A673 (cell line): ENCODE measurements around the gene MMEL1.
"Not testable (repeated sequence)": the region's sequence is repeated elsewhere in the genome, so short reads cannot be mapped to it uniquely, and the experiment has no call there.

Experiments used
- CTCF ChIP-seq: fragments of 300-800, 200-600 bp; sonication (generic); conservative IDR thresholded peaks from 2 replicates; pipeline ENCODE4 v1.5.1; 2017; ENCODE audit warnings: low read depth, mild to moderate bottlenecking, antibody characterized with exemption, low read length, moderate library complexity, mixed read lengths
- EZH2 ChIP-seq: fragments of 200-600 bp; sonication (generic); IDR thresholded peaks from 2 replicates; pipeline ENCODE4 v1.6.1; 2017; ENCODE audit warnings: borderline replicate concordance, low read depth, mild to moderate bottlenecking, mixed read lengths, antibody characterized with exemption, low read length; ENCODE audit not compliant: poor library complexity, severe bottlenecking

GRCh38 chr1:2568187-2568816 is 64.5 kb downstream of the MMEL1 start:
- not testable (repeated sequence) for TF ChIP-seq CTCF, EZH2
